Subcutaneous adipose tissue (tissue), 4 donors: ENCODE results near the gene RAB15. TPM values are rescaled to one million over a fixed set of nuclear protein-coding genes. Genes with fewer than 3 reads are reported as not detected.

Experiments
- total RNA-seq, 4 donors: library from RNA; depleted of rRNA; stranded (reverse); fragments of >200 nt; gene quantifications; one replicate each; pipeline ENCODE4 v1.1.0, GENCODE V29; 2016
- TF ChIP-seq, protein P1 (sequence below): fragments of 450-650 bp; IDR thresholded peaks from one replicate; pipeline ENCODE4 v1.5.1; 2016; ENCODE audit warnings: low read depth, mild to moderate bottlenecking, control low read depth, antibody characterized with exemption, moderate library complexity

Gene RAB15
- total RNA-seq, 4 donors from 2014 or later = 0.75 to 1.2 (median 0.93) TPM

DNA sequence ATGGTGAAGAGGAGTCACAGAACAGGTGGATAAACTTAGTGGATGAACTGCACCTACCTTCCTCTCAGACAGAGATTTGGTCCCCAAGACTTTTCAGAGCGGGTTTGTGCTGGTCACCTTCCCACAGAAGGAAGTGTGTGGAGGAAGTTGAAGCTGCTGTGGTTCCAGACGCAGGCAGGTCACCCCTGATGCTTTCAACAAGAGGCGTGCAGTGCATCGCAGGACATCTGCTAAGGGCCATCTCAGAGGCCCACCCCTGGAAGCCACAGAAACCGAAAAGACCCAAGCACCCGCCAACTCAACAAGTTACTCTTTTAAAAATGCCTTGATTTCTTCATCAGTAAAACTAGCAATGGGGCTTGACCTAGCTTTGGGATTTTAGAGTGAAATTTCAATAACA, 28.6 kb downstream of the RAB15 start:
- TF ChIP-seq, protein P1, sequence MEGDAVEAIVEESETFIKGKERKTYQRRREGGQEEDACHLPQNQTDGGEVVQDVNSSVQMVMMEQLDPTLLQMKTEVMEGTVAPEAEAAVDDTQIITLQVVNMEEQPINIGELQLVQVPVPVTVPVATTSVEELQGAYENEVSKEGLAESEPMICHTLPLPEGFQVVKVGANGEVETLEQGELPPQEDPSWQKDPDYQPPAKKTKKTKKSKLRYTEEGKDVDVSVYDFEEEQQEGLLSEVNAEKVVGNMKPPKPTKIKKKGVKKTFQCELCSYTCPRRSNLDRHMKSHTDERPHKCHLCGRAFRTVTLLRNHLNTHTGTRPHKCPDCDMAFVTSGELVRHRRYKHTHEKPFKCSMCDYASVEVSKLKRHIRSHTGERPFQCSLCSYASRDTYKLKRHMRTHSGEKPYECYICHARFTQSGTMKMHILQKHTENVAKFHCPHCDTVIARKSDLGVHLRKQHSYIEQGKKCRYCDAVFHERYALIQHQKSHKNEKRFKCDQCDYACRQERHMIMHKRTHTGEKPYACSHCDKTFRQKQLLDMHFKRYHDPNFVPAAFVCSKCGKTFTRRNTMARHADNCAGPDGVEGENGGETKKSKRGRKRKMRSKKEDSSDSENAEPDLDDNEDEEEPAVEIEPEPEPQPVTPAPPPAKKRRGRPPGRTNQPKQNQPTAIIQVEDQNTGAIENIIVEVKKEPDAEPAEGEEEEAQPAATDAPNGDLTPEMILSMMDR = no peak

DNA sequence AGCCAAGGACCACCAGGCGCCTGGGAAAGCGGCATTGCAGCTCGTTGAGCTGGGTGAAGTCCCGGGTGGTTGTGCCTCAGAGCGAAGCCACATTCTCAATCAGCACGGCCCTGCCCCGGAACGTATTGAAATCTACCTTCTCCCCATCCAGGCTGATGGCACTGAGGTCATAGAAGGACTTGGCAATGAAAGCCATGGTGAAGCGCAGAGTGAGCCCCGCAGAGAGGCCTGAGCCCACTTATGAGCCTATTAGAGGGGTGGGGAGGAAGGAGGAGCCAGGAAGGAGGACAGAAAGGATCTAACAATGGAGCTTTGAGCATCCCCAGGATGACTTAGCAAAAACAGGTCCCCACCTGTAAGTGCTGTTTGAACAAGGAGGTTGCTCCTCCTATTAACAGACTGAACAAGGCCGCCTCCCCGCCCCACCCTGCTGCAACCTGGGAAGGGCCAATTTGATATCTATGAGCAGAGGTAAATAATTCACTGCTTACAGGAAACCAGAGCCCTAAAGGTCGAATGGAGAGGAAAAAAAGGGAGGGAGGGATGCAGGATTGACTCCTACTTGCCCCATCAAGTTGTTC, 29.5 kb downstream of the RAB15 start, which contains the start of gene GPX2:
TSS of gene GPX2 (minus strand) at position 215 of the 581 bp plus-strand sequence. CDS start at position 196, 19 bp downstream.
- TF ChIP-seq, protein P1 = no peak

DNA sequence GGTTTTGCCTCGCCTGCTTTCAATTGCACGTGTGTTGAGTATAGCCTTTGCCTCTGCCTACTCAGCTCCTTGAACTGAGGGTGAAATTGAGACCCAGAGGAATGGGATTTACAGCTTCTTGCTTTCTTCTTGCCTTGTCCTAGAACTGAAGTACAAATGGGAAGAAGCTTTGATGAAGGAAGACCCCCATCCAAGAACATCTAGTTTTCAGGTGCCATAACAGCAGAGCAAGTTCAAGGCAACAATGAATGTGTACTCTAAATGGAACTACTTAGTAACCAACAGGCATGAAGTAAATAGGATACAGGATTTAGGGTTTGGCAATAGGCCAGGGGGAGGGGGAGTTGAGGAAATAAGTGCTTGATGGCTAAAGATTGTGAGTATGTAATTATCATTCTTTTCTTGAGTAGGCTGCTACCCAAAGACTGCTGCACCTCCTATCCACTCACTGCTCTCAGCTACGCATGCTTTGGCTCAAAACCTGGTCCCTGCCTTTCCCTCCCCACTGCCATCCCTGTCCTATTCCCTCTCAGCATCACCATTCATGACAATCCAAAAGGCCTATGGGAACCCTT, 31.7 kb downstream of the RAB15 start:
- TF ChIP-seq, protein P1 = no peak

DNA sequence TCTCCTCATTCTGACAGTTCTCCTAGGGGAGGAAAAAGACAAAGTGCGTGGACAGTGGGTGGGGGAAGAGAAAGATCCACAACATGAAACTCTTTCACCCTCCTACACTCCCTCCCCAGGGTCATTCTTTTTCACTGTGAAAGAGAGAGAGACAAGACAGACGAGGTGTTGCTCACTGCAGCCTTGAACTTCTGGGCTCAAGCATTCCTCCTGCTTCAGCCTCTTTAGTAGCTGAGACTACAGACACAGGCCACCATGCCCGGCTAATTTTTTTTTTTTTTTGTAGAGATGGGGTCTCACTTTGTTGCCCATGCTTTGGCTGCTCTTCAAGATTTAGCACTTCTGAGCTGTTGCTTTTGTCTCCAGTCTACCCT, 32.3 kb downstream of the RAB15 start:
- TF ChIP-seq, protein P1 = no peak

DNA sequence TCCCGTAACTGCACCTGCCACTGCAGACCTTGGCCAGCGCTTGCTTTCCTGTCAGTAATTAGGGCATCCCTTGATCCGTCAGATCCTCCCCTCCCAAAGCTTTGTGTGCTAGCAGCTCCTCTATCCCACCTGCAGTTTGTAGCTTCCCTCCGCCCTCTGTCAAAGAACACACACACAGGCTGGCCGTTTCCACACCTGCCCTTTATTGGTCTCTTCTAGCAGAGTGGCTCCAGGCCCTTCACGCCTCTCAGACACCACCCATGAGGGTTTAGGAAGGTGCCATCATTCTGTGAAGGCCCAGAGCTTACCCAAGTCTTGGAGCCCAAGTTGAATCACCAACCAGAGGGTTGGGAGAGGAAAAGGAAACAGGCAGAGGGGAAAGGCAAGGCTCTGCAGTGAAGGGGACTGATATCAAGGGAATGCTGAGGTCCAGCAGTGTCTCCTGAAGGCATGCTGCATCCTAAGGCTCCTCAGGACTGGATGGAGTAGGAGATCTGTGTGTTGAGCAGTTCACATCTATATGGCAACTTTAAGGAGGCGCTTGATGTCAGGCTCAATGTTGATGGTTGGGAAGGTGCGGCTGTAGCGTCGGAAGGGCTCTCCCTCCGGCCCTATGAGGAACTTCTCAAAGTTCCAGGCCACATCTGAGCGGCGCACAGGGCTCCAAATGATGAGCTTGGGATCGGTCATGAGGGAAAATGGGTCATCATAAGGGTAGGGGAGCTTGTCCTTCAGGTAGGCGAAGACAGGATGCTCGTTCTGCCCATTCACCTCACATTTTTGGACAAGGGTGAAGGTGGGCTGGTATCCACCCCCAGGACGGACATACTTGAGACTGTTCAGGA, 32.9 kb downstream of the RAB15 start:
- TF ChIP-seq, protein P1 = no peak

DNA sequence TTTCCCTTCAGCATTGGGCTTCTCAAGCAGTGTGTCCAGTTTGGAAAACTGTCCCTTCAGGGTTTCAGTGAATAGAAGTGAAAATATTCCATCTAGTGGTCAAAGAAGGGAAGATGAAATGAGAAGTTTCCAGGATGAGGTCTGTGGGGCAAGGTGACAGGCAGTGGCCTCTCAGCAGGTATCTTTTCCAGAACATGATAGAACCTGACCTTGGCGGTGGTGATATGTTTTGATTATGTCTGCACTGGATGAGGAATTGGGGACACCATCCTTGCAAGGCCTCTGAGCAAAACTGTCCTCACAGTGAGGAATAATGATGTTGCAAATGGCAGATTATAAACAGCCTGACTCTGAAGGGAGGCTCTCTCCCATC, 34.3 kb downstream of the RAB15 start:
- TF ChIP-seq, protein P1 = no peak

DNA sequence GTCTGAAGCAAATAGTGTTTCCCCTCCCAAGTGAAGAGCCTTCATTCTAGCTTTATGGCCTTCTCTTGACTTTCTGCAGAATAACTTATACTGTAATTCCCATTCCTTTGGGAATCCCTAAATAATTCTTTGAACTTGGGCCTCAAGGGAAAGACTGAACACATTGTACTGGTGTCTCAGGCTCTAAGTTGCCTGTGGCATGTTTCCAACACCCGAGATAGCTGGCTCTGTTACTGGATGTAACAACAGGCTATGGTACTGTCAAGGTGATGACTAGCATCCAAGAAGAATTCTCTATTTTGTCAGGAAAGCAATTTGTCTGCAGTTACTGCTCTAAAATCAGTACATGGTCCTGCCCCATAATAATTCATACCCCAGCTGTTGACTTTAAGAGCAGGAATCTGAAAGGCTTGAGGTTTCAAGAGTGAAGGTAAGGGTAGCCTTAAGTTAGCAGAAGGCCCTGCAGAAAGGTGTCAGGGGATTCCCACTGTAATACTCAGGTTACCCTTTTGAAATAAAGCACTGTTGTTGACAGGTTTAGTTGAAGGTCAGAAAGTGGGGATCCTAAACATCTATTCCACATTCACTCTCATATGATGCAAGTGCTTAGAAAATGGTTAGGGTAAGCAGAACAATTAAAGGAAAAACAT, 34.8 kb downstream of the RAB15 start:
- TF ChIP-seq, protein P1 = no peak
